Stimulated activated CD8-positive, alpha-beta memory T cell treated with anti-CD3 and anti-CD28 coated beads, Interleukin-7, amount 100 ng/mL, for 48 hours (primary cell): Measurements from ENCODE around the gene C3orf18.

Experiments
- DNase-seq, 2 donors: peaks; one replicate each; pipeline ENCODE4 v3.0.0-alpha.2; 2020; ENCODE audit warnings: low read depth in 1 of 2; ENCODE audit errors: extremely low read depth in 1 of 2

Gene C3orf18

GRCh38 chr3:50567386-50568167, at the start of gene C3orf18:
Gene C3orf18 (minus strand): TSS chr3:50567747. CDS start chr3:50565699, 2,048 bp downstream.
- DNase-seq = peak; percentile 94

- peak; percentile 91 to 93 for DNase-seq
Measured at GRCh38 chr3:50616770-50617095, 49.2 kb upstream of the C3orf18 start.

- peak in 1 of 2 donors; percentile 78 for DNase-seq
Measured at GRCh38 chr3:50616003-50616769, 48.6 kb upstream of the C3orf18 start.

GRCh38 chr3:50615190-50615589, 47.6 kb upstream of the C3orf18 start:
- DNase-seq = no peak

GRCh38 chr3:50612970-50613846, 45.7 kb upstream of the C3orf18 start:
- DNase-seq = no peak

GRCh38 chr3:50612234-50612882, 44.8 kb upstream of the C3orf18 start:
- DNase-seq = no peak

- DNase-seq = peak; percentile 98
Measured at GRCh38 chr3:50611464-50612233, 44.1 kb upstream of the C3orf18 start, which contains the start of gene CISH. Gene CISH (minus strand): TSS chr3:50611774. CDS start chr3:50611650, 124 bp downstream.

GRCh38 chr3:50610992-50611463, 43.5 kb upstream of the C3orf18 start:
- DNase-seq = no peak

GRCh38 chr3:50610181-50610971, 42.8 kb upstream of the C3orf18 start:
- DNase-seq = no peak

- no peak for DNase-seq
Measured at GRCh38 chr3:50609763-50610085, 42.2 kb upstream of the C3orf18 start.

GRCh38 chr3:50609071-50609762, 41.7 kb upstream of the C3orf18 start:
- no peak for DNase-seq

- no peak for DNase-seq
Measured at GRCh38 chr3:50608278-50608677, 40.7 kb upstream of the C3orf18 start.

- DNase-seq = no peak
Measured at GRCh38 chr3:50607271-50608091, 39.9 kb upstream of the C3orf18 start.

- DNase-seq = no peak
Measured at GRCh38 chr3:50606596-50606995, 39.0 kb upstream of the C3orf18 start.

- no peak for DNase-seq
Measured at GRCh38 chr3:50605901-50606326, 38.4 kb upstream of the C3orf18 start.

GRCh38 chr3:50604628-50605588, 37.4 kb upstream of the C3orf18 start:
- no peak for DNase-seq
